IMR-90 (cell line): ENCODE measurements around the gene ADAMTSL1. TPM values are rescaled to one million over a fixed set of nuclear protein-coding genes. Genes with fewer than 3 reads are reported as not detected.

Source experiments
- ATAC-seq: fragments of 200-7000 bp; cut with Tn5 transposase; 2 replicates; pipeline ENCODE4 v1.9.1; 2020; ENCODE audit warnings: low read depth, mild to moderate bottlenecking, moderate library complexity
- BruUV-seq: library from RNA; stranded (reverse); fragments of 400-500 nt; replicated peaks from 2 replicates; lab custom pipeline; 2021; lab: Mats Ljungman, UMichigan
- CTCF ChIA-PET: fragments of 300-600 bp; formaldehyde crosslinking; extraction: SDS; loops from one replicate; lab custom pipeline; 2021; ENCODE audit warnings: antibody characterized with exemption; lab: Yijun Ruan, JAX
- POLR2A ChIA-PET: fragments of 300-600 bp; sonication (Branson Sonifier 250); formaldehyde crosslinking; loops from one replicate; lab custom pipeline; 2022; ENCODE audit warnings: antibody characterized with exemption; ENCODE audit not compliant: unreplicated experiment; lab: Charles Lee
- DNase-seq: peaks from one replicate; pipeline ENCODE4 v3.0.0; 2013
- H2AFZ ChIP-seq: replicated peaks from 2 replicates; pipeline ENCODE3; 2013; ENCODE audit warnings: low read length, mild to moderate bottlenecking; ENCODE audit not compliant: poor library complexity
- H2AK5ac ChIP-seq: 2 replicates; pipeline ENCODE4 v1.6.1; 2013; ENCODE audit warnings: low read depth, low read length, inconsistent platforms
- H2AK9ac ChIP-seq: replicated peaks from 2 replicates; pipeline ENCODE3; 2013; ENCODE audit warnings: mild to moderate bottlenecking, low read depth, low read length, moderate library complexity; ENCODE audit not compliant: poor library complexity
- H2BK120ac ChIP-seq: 2 replicates; pipeline ENCODE4 v1.6.1; 2013; ENCODE audit warnings: low read depth, low read length, inconsistent platforms
- H2BK15ac ChIP-seq: 3 replicates; pipeline ENCODE4 v1.6.1; 2013; ENCODE audit warnings: low read depth, low read length, inconsistent platforms
- H2BK20ac ChIP-seq: 2 replicates; pipeline ENCODE4 v1.6.1; 2013; ENCODE audit warnings: low read depth, mild to moderate bottlenecking, inconsistent platforms, low read length, moderate library complexity
- H2BK5ac ChIP-seq: 2 replicates; pipeline ENCODE4 v1.6.1; 2013; ENCODE audit warnings: mild to moderate bottlenecking, low read depth, low read length, inconsistent platforms; ENCODE audit not compliant: poor library complexity, severe bottlenecking
- H3K14ac ChIP-seq: replicated peaks from 2 replicates; pipeline ENCODE4 v1.6.1; 2013; ENCODE audit warnings: low read depth, low read length, inconsistent platforms
- H3K18ac ChIP-seq: 2 replicates; pipeline ENCODE4 v1.6.1; 2013; ENCODE audit warnings: low read depth, low read length, control low read depth
- H3K23ac ChIP-seq: 2 replicates; pipeline ENCODE4 v1.6.1; 2013; ENCODE audit warnings: low read depth, low read length, inconsistent platforms
- H3K27ac ChIP-seq: 2 replicates; pipeline ENCODE4 v1.5.1; 2013; ENCODE audit warnings: mild to moderate bottlenecking, control low read depth, low read length; ENCODE audit not compliant: insufficient read depth
- H3K27me3 ChIP-seq: 2 replicates; pipeline ENCODE4 v1.6.1; 2013; ENCODE audit warnings: low read length; ENCODE audit not compliant: control insufficient read depth, insufficient read depth
- H3K36me3 ChIP-seq: 2 replicates; pipeline ENCODE4 v1.6.1; 2013; ENCODE audit warnings: low read length, mixed read lengths; ENCODE audit not compliant: control insufficient read depth, insufficient read depth
- H3K4ac ChIP-seq: 2 replicates; pipeline ENCODE4 v1.6.1; 2013; ENCODE audit warnings: low read depth, low read length, inconsistent platforms
- H3K4me1 ChIP-seq: 2 replicates; pipeline ENCODE4 v1.6.1; 2013; ENCODE audit warnings: low read length, mixed read lengths; ENCODE audit not compliant: control insufficient read depth, insufficient read depth
- H3K4me2 ChIP-seq: 2 replicates; pipeline ENCODE4 v1.6.1; 2013; ENCODE audit warnings: low read depth, mild to moderate bottlenecking, control low read depth, low read length, moderate library complexity
- H3K4me3 ChIP-seq: 2 replicates; pipeline ENCODE4 v1.5.1; 2013; ENCODE audit warnings: low read depth, mild to moderate bottlenecking, control low read depth, low read length, moderate library complexity; ENCODE audit not compliant: insufficient read depth
- H3K56ac ChIP-seq: 2 replicates; pipeline ENCODE4 v1.6.1; 2013; ENCODE audit warnings: low read length, inconsistent platforms; ENCODE audit not compliant: insufficient read depth; ENCODE audit errors: extremely low read depth
- H3K79me1 ChIP-seq, 2 experiments: 2 replicates each; pipeline ENCODE4 v1.6.1; 2013; ENCODE audit warnings: low read length in 2 of 2, inconsistent platforms in 1 of 2, low read depth in 1 of 2
- H3K9ac ChIP-seq: 2 replicates; pipeline ENCODE4 v1.6.1; 2013; ENCODE audit warnings: low read depth, low read length, control low read depth
- H3K9me1 ChIP-seq: 2 replicates; pipeline ENCODE4 v1.6.1; 2013; ENCODE audit warnings: low read length, inconsistent platforms; ENCODE audit not compliant: insufficient read depth
- H3K9me3 ChIP-seq: 2 replicates; pipeline ENCODE4 v1.6.1; 2013; ENCODE audit warnings: low read length; ENCODE audit not compliant: control insufficient read depth, insufficient read depth
- H4K20me1 ChIP-seq: 2 replicates; pipeline ENCODE4 v1.6.1; 2013; ENCODE audit warnings: low read length, inconsistent platforms; ENCODE audit not compliant: insufficient read depth
- H4K5ac ChIP-seq: 2 replicates; pipeline ENCODE4 v1.6.1; 2013; ENCODE audit warnings: mild to moderate bottlenecking, low read depth, low read length, control low read depth
- H4K8ac ChIP-seq, 2 experiments: 2 replicates each; pipeline ENCODE4 v1.6.1; 2013; ENCODE audit warnings: low read depth in 2 of 2, low read length in 2 of 2, control low read depth in 1 of 2, inconsistent platforms in 1 of 2
- H4K91ac ChIP-seq: 2 replicates; pipeline ENCODE4 v1.6.1; 2013; ENCODE audit warnings: low read depth, low read length, inconsistent platforms; ENCODE audit not compliant: insufficient read depth
- BHLHE40 ChIP-seq: fragments of 150-350 bp; IDR thresholded peaks from 2 replicates; pipeline ENCODE4 v1.6.1; 2016; ENCODE audit warnings: mild to moderate bottlenecking, low read depth, low read length
- CEBPB ChIP-seq: IDR thresholded peaks from 2 replicates; pipeline ENCODE4 v1.6.1; 2012; ENCODE audit warnings: low read depth, low read length, improper control_type of control experiment
- CHD1 ChIP-seq: IDR thresholded peaks from 2 replicates; pipeline ENCODE4 v1.6.1; 2012; ENCODE audit warnings: low read depth, low read length, improper control_type of control experiment
- FOS ChIP-seq: fragments of 150-350 bp; IDR thresholded peaks from 2 replicates; pipeline ENCODE4 v1.6.1; 2016; ENCODE audit warnings: low read depth, low read length
- MAFK ChIP-seq: IDR thresholded peaks from 2 replicates; pipeline ENCODE4 v1.6.1; 2012; ENCODE audit warnings: low read depth, low read length, improper control_type of control experiment
- MXI1 ChIP-seq: IDR thresholded peaks from 2 replicates; pipeline ENCODE4 v1.6.1; 2012; ENCODE audit warnings: low read depth, mild to moderate bottlenecking, low read length, moderate library complexity, borderline replicate concordance
- POLR2A ChIP-seq: IDR thresholded peaks from 2 replicates; pipeline ENCODE4 v1.6.1; 2012; ENCODE audit warnings: mild to moderate bottlenecking, low read depth, low read length
- RAD21 ChIP-seq: IDR thresholded peaks from 2 replicates; pipeline ENCODE4 v1.6.1; 2012; ENCODE audit warnings: low read length, improper control_type of control experiment
- dilution Hi-C: fragments of 300-500 bp; cut with HindIII; formaldehyde crosslinking; loops from one replicate; pipeline ENCODE4 v1.14.3; 2018; ENCODE audit warnings: low sequenced_read_pairs; ENCODE audit not compliant: unreplicated experiment
- in situ Hi-C: fragments of 300-500 bp; cut with MboI; formaldehyde crosslinking; loops from 3 replicates; pipeline ENCODE4 v1.14.3; 2019; ENCODE audit warnings: low sequenced_read_pairs, inconsistent platforms, mixed read lengths
- intact Hi-C: fragments of 100-400 bp; cut with micrococcal nuclease; formaldehyde crosslinking; loops from 2 replicates; pipeline ENCODE4 v1.10.0; 2022
- polyA plus RNA-seq, 3 experiments: library from polyadenylated mRNA; depleted of rRNA; stranded (reverse); fragments of >200 nt; gene quantifications; 2 replicates each; pipeline ENCODE4 v1.2.3, GENCODE V29; 2012; ENCODE audit warnings: low replicate concordance in 1 of 3
- total RNA-seq: library from RNA; depleted of rRNA; stranded (reverse); fragments of >200 nt; gene quantifications from 2 replicates; pipeline ENCODE4 v1.2.3, GENCODE V29; 2012
- TF ChIP-seq, protein P1 (sequence below): fragments of 150-350 bp; IDR thresholded peaks from 2 replicates; pipeline ENCODE4 v1.6.1; 2017; ENCODE audit warnings: mild to moderate bottlenecking, antibody characterized with exemption, low read length, low read depth
- TF ChIP-seq, protein P2 (sequence below): conservative IDR thresholded peaks from 2 replicates; pipeline ENCODE4 v1.5.1; 2012; ENCODE audit warnings: mild to moderate bottlenecking, low read depth, low read length, improper control_type of control experiment

ADAMTSL1 gene
- total and polyA plus RNA-seq, 2 of the 4 experiments (the other 2 are of a cell fraction), result 38.2 to 62.2 TPM

- H3K4ac ChIP-seq, result no peak overlapping the region
- no peak overlapping the region for H3K18ac ChIP-seq
- no peaks in the 10 kb centered on the region for H3K27me3 ChIP-seq
- intact Hi-C loops (no loop called here), in situ Hi-C loops (no loop called here), dilution Hi-C loops (no loop called here)
- ATAC-seq, result no peak
- no peaks in the 10 kb centered on the region for H3K36me3 ChIP-seq
- no peak overlapping the region for H3K14ac ChIP-seq
- no peak overlapping the region for H2BK5ac ChIP-seq
- H3K79me1 ChIP-seq, result no peaks in the 10 kb centered on the region
- H2BK20ac ChIP-seq, result no peak overlapping the region
- H4K20me1 ChIP-seq, result no peaks in the 10 kb centered on the region
- H3K4me1 ChIP-seq, result no peaks in the 10 kb centered on the region
- no peak overlapping the region for H2AK9ac ChIP-seq
- ChIA-PET POLR2A (no interaction called here), CTCF (interaction anchor here (0.6 kb wide), 1 partner anchor 22 kb away, joined by 3 read pairs; no protein-coding TSS in a partner anchor)
- no peak overlapping the region for H2BK120ac ChIP-seq
- H3K23ac ChIP-seq, result no peak overlapping the region
- no peak overlapping the region for H4K8ac ChIP-seq
- H3K56ac ChIP-seq, result no peak overlapping the region
- DNase-seq, result no peak
- no peak overlapping the region for H4K5ac ChIP-seq
- no peak overlapping the region for H4K91ac ChIP-seq
- no peak overlapping the region for H2AFZ ChIP-seq
- no peaks in the 10 kb centered on the region for H3K9me3 ChIP-seq
- no peaks in the 10 kb centered on the region; the same call in 1 of the 2 replicates for H3K9me1 ChIP-seq
- H2BK15ac ChIP-seq, result no peak overlapping the region
- BruUV-seq, result no TSS peak
- no peak overlapping the region for H3K4me3 ChIP-seq
- no peak overlapping the region for H2AK5ac ChIP-seq
- no peak overlapping the region for H3K4me2 ChIP-seq
- H3K9ac ChIP-seq, result no peak overlapping the region
- TF ChIP-seq MAFK, result no peak
- TF ChIP-seq, protein P1, sequence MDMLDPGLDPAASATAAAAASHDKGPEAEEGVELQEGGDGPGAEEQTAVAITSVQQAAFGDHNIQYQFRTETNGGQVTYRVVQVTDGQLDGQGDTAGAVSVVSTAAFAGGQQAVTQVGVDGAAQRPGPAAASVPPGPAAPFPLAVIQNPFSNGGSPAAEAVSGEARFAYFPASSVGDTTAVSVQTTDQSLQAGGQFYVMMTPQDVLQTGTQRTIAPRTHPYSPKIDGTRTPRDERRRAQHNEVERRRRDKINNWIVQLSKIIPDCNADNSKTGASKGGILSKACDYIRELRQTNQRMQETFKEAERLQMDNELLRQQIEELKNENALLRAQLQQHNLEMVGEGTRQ, result no peak
- TF ChIP-seq CHD1, result no peak
- no peak for TF ChIP-seq MXI1
- TF ChIP-seq BHLHE40, result no peak
- TF ChIP-seq CEBPB, result no peak
- TF ChIP-seq, protein P2, sequence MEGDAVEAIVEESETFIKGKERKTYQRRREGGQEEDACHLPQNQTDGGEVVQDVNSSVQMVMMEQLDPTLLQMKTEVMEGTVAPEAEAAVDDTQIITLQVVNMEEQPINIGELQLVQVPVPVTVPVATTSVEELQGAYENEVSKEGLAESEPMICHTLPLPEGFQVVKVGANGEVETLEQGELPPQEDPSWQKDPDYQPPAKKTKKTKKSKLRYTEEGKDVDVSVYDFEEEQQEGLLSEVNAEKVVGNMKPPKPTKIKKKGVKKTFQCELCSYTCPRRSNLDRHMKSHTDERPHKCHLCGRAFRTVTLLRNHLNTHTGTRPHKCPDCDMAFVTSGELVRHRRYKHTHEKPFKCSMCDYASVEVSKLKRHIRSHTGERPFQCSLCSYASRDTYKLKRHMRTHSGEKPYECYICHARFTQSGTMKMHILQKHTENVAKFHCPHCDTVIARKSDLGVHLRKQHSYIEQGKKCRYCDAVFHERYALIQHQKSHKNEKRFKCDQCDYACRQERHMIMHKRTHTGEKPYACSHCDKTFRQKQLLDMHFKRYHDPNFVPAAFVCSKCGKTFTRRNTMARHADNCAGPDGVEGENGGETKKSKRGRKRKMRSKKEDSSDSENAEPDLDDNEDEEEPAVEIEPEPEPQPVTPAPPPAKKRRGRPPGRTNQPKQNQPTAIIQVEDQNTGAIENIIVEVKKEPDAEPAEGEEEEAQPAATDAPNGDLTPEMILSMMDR, result no peak
- TF ChIP-seq FOS, result no peak
- no peak for TF ChIP-seq POLR2A
- no peak for TF ChIP-seq RAD21
- no peak overlapping the region for H3K27ac ChIP-seq
Observed at GRCh38 chr9:18675973-18676372, 202.0 kb downstream of the ADAMTSL1 start.
